EL (cell line): ENCODE data around the gene SCARF2.
"Not testable (repeated sequence)": the region's sequence is repeated elsewhere in the genome, so short reads cannot be mapped to it uniquely, and the experiment has no call there.

Source experiments
- DNase-seq: peaks from one replicate; pipeline ENCODE4 v3.0.0-alpha.2; 2016

The SCARF2 gene

GRCh38 chr22:20427104-20427944 lies 10.3 kb downstream of the SCARF2 start:
- DNase-seq, result no peak

GRCh38 chr22:20426259-20426615 lies 11.4 kb downstream of the SCARF2 start:
- DNase-seq, result no peak

DNA sequence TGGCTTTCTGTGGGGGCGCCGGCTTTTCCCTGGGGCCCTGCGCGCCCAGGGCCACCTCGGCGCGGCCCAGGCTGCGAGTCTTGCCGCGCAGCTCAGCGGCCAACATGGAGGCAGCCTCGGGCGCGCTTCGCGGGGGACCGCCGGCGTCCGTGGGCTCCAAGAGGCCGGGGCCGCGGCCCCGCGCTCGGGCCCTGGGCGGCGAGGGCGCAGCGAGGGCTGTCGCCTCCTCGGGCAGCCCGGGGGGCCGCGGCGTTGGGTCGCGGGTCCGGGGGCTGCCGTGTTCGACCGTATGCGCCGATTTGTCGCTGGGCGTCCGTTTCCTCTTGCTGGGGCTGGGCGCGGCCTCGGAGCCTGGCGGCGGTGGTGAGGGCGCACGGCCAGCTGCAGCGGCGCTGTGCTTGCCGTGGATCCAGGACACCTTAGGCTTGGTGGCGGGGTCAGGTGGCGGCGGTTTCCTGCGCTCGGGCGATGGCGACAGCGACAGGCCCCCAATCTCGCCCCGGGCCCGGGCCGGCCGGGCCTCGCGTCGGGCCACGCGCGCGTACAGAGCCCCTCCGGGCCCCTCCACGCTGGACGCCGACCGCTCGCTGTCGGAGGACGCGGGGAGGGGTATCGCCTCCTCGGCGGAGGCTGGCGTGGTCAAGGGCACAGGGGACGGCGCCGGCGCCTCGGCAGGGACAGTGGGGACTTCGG lies 11.9 kb downstream of the SCARF2 start:
- no peak for DNase-seq

DNA sequence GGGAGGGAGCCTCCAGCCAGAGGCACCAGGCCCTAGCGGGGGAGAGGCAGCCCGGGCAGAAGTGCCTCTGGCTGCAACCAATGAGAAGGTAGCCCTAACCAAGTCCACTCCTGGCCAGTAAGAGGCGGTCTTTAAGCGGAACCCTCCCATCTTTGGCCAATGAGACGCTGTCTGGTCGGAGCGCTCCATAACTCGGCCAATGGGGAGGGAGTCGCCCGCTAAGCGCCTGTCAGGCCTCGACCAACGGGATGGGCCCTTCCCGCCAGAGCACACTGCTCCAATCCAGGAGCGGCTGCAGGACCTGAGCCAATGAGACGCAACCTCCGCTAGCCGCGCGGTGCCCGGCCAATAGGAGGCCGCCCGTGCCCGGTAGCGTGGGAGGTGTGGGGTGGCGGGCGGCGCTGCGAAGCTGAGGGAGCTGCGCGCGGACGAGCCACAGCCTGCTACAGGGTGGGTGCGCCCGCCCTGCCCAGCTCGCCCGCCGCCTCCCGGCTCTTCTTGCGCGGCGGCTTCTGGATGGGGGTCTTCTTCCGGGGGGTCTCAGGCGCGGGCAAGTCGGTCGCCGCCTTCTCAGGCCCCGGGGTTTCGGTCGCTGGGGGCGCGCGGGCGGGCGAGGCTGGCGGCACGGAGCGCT lies 12.6 kb downstream of the SCARF2 start:
- no peak for DNase-seq

DNA sequence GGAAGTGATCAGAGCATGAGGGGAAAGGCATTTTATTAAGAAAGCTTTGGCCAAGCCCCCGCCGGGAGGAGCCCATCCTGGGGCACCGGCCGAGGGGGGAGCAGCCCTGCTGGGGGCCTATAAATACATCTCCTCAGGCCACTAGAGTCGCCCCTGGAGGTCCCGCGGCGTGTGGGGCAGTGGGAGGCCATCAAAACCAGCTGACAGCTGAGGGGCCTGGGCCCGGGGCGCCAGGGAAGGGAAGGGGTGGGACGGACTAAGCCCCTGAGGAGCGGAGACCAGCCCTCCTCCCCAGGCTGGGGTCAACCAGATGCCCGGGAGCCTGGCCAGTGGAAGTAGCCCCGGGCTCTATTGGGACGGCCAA lies 13.1 kb downstream of the SCARF2 start:
- no peak for DNase-seq

DNA sequence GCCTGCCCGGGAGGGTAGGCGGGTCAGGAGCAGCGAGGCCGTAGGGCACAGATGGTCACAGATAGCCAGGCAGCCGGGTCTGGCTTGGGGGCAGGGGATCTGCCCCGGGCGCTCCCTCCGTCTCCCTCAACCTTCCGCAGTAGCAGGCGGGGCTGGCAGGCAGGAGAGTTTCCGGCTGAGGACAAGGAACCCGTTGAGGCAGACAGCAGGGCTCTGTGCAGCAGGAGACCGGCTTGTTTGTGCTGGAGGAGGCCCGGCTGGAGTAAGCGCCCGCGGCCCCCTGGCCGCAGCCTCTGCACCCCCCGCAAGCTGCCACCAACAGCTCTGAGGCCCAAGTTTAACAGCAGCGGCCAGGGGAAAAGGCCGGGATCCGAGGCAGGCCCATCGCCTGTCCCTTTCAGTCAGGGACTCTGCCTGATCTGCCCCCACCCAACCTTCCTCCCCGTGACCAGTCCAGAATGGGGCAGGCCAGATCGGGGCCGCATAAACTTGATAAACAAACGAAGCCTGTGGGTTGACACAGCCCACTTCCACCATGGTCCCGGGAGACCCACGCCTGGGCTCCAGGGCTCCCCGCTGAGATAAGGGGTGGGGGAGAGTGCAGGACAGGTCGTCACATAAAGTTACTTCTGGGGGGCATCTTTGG lies 13.6 kb downstream of the SCARF2 start:
- no peak for DNase-seq

GRCh38 chr22:20423008-20423905 lies 14.4 kb downstream of the SCARF2 start:
- DNase-seq, result no peak

GRCh38 chr22:20422271-20423007 lies 15.2 kb downstream of the SCARF2 start:
- no peak for DNase-seq

GRCh38 chr22:20421507-20421874 lies 16.1 kb downstream of the SCARF2 start:
- no peak for DNase-seq

DNA sequence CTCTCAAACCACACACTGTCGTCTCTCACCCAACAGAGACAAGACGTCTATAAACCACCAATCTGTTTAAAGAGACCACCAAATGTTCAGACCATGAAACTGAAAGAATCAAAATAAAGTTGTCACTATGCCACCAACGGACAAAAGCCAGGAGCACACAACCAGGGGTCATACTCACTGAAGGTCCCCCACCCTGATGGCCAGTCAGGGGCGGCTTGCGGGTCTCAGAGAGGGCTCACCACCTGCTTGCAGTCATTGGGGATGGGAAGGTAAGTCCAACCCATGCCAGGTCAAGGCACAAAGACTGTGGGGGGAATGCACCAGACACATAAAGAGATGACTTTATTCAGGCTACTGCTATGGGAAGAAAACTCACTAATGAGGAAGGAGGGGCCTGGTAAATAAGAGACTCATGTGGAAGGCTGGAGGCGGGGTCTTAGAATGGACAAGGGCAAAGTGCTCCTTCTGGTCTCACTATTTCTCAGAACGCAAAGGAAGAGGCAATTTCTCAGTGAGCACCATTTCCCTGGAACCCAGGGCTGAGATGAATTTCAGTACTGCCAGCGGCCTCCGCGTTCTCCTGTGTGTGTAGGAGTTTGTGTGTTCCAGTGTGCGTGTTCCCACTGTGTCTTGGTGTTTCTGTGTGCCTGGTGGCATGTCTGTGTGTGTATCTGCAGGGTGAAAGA lies 17.3 kb downstream of the SCARF2 start:
- no peak for DNase-seq

DNA sequence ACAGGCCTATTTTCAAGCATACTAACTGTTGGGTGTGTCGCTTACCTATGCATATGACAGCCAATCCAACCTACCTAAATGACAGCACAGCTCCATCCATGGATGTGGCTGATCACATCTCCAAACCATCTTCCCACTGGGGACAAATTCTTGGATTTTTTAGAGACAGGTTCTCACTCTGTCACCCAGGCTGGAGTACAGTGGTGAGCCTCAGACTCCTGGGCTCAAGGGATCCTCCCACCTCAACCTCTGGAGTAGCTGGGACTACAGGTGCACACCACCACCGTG lies 18.0 kb downstream of the SCARF2 start:
- no peak for DNase-seq

- peak; percentile 87 for DNase-seq
Measured at GRCh38 chr22:20418211-20418788, 19.3 kb downstream of the SCARF2 start.

DNA sequence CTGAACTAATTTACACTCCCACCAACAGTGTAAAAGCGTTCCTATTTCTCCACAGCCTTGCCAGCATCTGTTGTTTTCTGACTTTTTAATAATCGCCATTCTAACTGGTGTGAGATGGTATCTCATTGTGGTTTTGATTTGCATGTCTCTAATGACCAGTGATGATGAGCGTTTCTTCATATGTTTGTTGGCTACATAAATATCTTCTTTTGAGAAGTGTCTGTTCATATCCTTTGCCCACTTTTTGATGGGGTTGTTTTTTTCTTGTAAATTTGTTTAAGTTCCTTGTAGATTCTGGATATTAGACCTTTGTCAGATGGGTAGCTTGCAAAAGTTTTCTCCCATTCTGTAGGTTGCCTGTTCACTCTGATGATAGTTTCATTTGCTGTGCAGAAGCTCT lies 21.9 kb downstream of the SCARF2 start:
- not testable (repeated sequence) for DNase-seq

DNA sequence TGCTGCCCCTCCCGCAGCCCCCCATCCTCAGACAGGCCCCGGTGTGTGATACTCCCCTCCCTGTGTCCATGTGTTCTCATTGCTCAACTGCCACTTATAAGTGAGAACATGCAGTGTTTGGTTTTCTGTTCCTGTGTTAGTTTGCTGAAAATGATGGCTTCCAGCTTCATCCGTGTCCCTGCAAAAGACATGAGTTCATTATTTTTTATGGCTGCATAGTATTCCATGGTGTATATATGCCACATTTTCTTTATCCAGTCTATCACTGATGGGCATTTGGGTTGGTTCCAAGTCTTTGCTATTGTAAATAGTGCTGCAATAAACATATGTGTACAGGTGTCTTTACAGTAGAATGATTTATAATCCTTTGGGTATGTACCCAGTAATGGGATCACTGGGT lies 22.4 kb downstream of the SCARF2 start:
- DNase-seq, result not testable (repeated sequence)

DNA sequence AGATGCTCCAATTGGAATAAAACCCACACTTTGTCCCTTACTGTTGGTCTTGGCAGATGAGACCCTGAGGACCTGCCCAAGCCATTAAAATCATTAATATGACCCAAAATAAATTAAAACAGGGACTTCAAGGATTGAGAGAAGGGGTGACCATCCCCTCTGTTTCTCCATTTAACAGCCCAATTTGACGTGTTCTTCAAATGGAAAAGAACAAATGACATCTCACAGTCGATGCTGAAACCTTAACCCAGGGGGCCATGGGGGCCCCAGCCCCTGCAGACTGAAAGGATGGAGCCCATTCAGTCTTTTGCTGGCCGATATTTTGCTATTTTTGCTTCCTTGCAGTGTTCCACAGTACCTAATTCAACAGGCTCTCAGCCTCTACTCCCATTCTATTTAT lies 23.2 kb downstream of the SCARF2 start:
- no peak for DNase-seq

GRCh38 chr22:20414059-20414440 lies 23.6 kb downstream of the SCARF2 start:
- DNase-seq, result no peak

DNA sequence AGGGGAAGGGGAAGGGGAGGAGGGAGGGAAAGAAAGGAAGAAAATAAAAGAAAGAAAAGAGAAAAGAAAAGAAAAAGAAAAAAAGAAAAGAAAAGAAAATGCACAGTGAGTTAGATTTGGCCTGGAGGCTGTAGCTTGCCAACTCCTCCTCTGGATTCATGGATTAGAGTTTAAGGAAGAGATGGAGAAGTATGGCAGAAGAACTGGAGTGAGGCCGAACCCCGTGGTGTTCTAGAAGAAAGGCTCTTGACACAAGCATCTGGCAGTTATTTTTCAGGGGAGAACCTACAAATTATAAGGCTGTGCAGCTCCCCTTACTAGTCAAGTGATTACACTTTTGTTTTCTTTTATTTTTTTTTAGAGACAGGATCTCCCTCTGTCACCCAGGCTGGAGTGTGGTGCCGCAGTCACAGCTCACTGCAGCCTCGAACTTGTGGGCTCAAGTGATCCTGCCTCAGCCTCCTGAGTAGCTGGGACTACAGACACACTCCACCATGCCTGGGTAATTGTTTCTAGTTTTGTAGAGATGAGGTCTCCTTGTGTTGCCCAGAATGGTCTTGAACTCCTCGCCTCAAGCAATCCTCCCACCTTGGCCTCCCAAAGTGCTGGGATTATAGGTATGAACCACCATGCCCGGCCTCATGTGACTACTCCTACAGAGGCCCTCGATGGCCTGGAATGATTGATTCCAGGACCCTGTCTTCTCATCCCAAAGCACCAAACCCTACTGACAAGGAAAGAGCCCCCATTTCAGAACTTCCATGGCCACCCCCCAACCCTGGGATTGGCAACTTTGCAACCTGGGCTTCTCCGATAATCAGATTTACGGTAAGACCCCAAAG lies 24.2 kb downstream of the SCARF2 start:
- DNase-seq, result no peak

DNA sequence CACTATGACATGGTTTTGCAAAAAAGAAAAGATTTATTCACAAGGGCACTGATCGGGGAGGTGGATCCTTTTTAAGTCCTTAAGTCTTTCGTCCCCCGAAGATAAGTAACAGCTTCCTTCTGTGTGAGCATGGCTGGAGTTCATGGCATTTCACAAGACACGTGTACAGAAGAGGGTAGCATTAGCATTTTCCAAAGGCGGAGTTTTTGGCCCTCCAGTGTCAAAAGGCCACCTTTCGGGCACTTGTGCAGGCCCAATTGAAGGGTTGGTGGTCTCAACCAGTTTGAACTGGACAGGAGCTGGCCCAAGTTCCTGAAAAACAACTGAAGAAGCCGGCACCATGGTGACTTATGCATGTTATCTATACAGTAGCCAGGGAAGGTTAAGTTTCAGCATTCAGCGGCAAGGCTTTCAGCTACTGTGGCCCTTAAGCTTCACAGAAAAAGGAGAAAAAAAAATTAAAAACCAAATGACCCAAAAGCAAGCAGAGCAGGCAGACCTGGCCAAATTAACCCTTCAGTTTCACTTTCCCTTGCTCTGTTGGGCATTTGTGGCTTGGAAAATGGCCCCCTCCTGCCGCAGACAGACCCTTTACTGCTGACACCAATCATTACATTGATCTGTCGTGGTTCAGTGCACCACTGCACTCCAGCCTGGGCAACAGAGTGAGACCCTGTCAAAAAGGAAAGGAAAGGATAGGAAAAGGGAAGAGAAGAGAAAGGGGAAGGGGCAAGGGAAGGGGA lies 25.0 kb downstream of the SCARF2 start:
- no peak for DNase-seq

DNA sequence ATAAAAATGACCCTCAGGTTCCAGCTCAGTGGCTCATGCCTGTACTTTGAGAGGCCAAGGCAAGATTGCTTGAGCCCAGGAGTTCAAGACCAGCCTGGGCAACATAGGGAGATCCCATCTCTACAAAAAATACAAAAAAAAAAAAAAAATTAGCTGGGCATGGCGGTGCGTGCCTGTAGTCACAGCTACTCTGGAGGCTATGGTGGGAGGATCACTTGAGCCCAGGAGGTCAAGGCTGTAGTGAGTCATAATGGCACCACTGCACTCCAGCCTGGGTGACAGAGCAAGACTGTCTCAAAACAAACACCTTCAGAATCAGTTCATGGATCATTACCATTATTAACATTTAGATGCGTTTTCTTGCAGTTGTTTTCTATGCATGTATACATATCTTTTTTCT lies 28.2 kb downstream of the SCARF2 start:
- not testable (repeated sequence) for DNase-seq
